Gastrocnemius medialis (tissue), 4 donors: ENCODE measurements around the gene GLYATL1B. TPM values are rescaled to one million over a fixed set of nuclear protein-coding genes. Genes with fewer than 3 reads are reported as not detected.
"Not testable (repeated sequence)": the region's sequence is repeated elsewhere in the genome, so short reads cannot be mapped to it uniquely, and the experiment has no call there.

Experiments used
- ATAC-seq, 2 donors: fragments of 150-250 bp; one replicate each; pipeline ENCODE4 v1.9.1; 2016
- DNase-seq, 2 donors: peaks; one replicate each; pipeline ENCODE4 v3.0.0-alpha.2; 2019
- H3K27ac ChIP-seq, 4 donors: fragments of 200-600 bp; sonication (generic); 1 replicate in 1 of 4; 2 replicates in 3 of 4; pipeline ENCODE4 v1.5.1; 2016 to 2018; ENCODE audit warnings: mild to moderate bottlenecking in 2 of 4, moderate library complexity in 1 of 4
- H3K27me3 ChIP-seq, 3 donors: fragments of 200-600 bp; sonication (generic) in 2 of 3; 1 replicate in 1 of 3; 2 replicates in 2 of 3; pipeline versions ENCODE4 v1.5.1 to v1.6.0; 2016 to 2019; ENCODE audit warnings: mild to moderate bottlenecking in 1 of 3, moderate library complexity in 1 of 3
- H3K36me3 ChIP-seq, 2 donors: fragments of 200-600 bp; sonication (generic) in 1 of 2; one replicate each; pipeline ENCODE4 v1.5.1; 2017 to 2018
- H3K4me1 ChIP-seq, 2 donors: fragments of 200-600 bp; sonication (generic) in 1 of 2; one replicate each; pipeline ENCODE4 v1.5.1; 2016 to 2017; ENCODE audit warnings: mild to moderate bottlenecking in 2 of 2
- H3K4me3 ChIP-seq, 4 donors: fragments of 200-600 bp; sonication (generic) in 3 of 4; 1 replicate in 1 of 4; 2 replicates in 3 of 4; pipeline ENCODE4 v1.5.1; 2016 to 2019; ENCODE audit warnings: mild to moderate bottlenecking in 2 of 4
- H3K9me3 ChIP-seq, 3 donors: fragments of 200-600 bp; sonication (generic) in 2 of 3; 1 replicate in 1 of 3; 2 replicates in 2 of 3; pipeline ENCODE4 v1.5.1; 2016 to 2019
- CTCF ChIP-seq, 5 experiments: fragments of 450-650 bp in 3 of 5; fragments of 200-600 bp in 2 of 5; sonication (generic) in 2 of 5; IDR thresholded peaks in 4 of 5; conservative IDR thresholded peaks in 1 of 5; 1 replicate in 4 of 5; 2 replicates in 1 of 5; pipeline ENCODE4 v1.5.1; 2016 to 2019; ENCODE audit warnings: antibody characterized with exemption in 5 of 5, mild to moderate bottlenecking in 3 of 5, moderate library complexity in 3 of 5
- POLR2A ChIP-seq, 2 donors: fragments of 450-650 bp; IDR thresholded peaks; one replicate each; pipeline ENCODE4 v1.6.1; 2017; ENCODE audit warnings: antibody characterized with exemption in 2 of 2, mild to moderate bottlenecking in 2 of 2, moderate library complexity in 2 of 2
- in situ Hi-C, 4 donors: fragments of 200-750 bp; cut with MboI; loops; one replicate each; pipeline versions ENCODE4 v1.15.0 to v1.8.0; 2017; ENCODE audit warnings: low sequenced_read_pairs in 4 of 4
- intact Hi-C: fragments of 100-400 bp; cut with DNase I; formaldehyde crosslinking; loops from one replicate; pipeline ENCODE4 v1.15.1; 2023; ENCODE audit warnings: low total_unique reads
- total RNA-seq, 4 donors: library from RNA; depleted of rRNA; stranded (reverse); fragments of >200 nt; gene quantifications; one replicate each; pipeline versions ENCODE4 v1.1.0 to v1.2.3, GENCODE V29; 2016

The GLYATL1B gene
- total RNA-seq, 4 donors from 2014 or later, result not detected

GRCh38 chr11:59058120-59059033 lies 27.7 kb upstream of the GLYATL1B start:
- ATAC-seq, result peak; percentile 36 to 47
- DNase-seq, H3K36me3 ChIP-seq, H3K4me1 ChIP-seq, intact Hi-C loops, in situ Hi-C loops, H3K27ac ChIP-seq, H3K9me3 ChIP-seq: not testable (repeated sequence)
- Histone ChIP-seq H3K4me3 (peak overlapping the region; percentile 20 to 34 (median 27)), H3K27me3 (peaks cover 10 to 18% (median 17%) of the 10 kb centered on the region in 3 donors)
- TF ChIP-seq CTCF (IDR thresholded peaks at IDR 0.05 in 4 of 5, conservative IDR thresholded peaks at IDR 0.05 in 1 of 5), result peak; percentile 14 to 67 (median 41)

DNA sequence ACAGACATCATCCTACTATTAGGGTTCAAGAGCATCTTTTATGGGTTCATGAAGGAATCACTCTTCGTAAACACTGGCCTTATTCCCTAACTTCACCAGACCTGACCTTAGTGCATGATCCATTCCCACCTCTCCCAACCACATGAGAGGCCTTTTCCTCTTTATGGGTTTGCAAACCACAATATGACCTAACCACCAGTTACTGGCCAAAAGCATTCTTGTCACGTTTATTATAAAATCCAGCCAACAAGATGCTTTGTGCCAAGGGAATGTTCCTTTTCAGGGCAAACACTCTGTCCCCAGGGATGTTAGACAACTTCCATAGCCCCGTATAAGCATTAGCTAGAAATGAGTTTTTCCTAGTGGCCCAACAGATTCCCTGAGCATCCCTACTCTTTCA lies 26.0 kb upstream of the GLYATL1B start:
- DNase-seq, intact Hi-C loops, H3K4me3 ChIP-seq, in situ Hi-C loops, H3K36me3 ChIP-seq, H3K9me3 ChIP-seq, H3K27ac ChIP-seq, ATAC-seq, H3K4me1 ChIP-seq: not testable (repeated sequence)
- peaks cover 10 to 18% (median 17%) of the 10 kb centered on the region in 3 donors for H3K27me3 ChIP-seq

GRCh38 chr11:59062602-59063529 lies 23.2 kb upstream of the GLYATL1B start:
- in situ Hi-C loops, result no loop called here
- ATAC-seq, result no peak
- H3K4me1 ChIP-seq, result no peaks in the 10 kb centered on the region

DNA sequence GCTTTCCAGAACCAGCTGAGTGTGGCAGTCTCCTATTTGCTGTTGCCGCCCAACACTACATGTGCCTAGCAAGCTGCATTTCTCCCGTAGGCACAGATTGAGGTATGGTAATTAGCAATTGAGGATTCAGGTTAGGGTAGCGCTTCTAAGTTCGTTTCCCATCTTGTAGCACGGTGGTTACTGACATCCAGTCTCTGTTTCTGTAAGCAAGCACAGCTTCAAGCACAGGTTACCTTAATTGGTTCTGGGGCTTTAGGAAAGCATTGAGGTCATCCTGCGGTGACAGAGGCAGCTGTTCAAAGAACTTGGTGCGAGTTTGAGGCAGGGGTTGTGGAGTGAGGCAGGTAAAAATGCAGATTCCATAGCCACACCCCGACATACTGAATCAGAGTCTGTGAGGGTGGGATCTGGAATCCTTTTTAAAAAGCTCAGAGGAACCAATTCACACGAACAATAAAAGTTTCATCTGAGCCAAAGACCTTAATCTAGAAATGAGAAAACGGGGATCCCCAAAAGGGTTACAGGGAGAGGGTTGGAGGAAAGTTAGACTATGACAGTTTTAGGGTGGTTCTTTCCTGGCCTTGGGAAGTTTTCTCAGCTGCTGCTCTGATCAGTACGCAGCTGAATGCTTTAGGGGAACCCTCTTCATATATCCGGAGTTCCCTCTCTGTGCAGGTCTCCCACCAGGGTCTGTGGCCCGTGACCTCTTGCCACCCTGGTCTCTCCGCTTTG lies 21.9 kb upstream of the GLYATL1B start:
- ATAC-seq, in situ Hi-C loops, H3K4me1 ChIP-seq, H3K4me3 ChIP-seq, intact Hi-C loops, H3K36me3 ChIP-seq, H3K27ac ChIP-seq, DNase-seq, H3K9me3 ChIP-seq: not testable (repeated sequence)
- H3K27me3 ChIP-seq, result peaks cover 5 to 16% (median 12%) of the 10 kb centered on the region in 3 donors

More at GRCh38 chr11:59062602-59063529, 23.2 kb upstream of the GLYATL1B start:
- H3K27me3 ChIP-seq, result peaks cover 10 to 17% (median 16%) of the 10 kb centered on the region in 3 donors
- TF ChIP-seq POLR2A (IDR thresholded peaks at IDR 0.05) (no peak), CTCF (IDR thresholded peaks at IDR 0.05 in 4 of 5, conservative IDR thresholded peaks at IDR 0.05 in 1 of 5) (no peak)
- H3K27ac ChIP-seq, result no peak overlapping the region
- H3K4me3 ChIP-seq, result no peak overlapping the region
- intact Hi-C loops, result no loop called here
- no peaks in the 10 kb centered on the region for H3K9me3 ChIP-seq
- DNase-seq, result no peak
- H3K36me3 ChIP-seq, result no peaks in the 10 kb centered on the region

DNA sequence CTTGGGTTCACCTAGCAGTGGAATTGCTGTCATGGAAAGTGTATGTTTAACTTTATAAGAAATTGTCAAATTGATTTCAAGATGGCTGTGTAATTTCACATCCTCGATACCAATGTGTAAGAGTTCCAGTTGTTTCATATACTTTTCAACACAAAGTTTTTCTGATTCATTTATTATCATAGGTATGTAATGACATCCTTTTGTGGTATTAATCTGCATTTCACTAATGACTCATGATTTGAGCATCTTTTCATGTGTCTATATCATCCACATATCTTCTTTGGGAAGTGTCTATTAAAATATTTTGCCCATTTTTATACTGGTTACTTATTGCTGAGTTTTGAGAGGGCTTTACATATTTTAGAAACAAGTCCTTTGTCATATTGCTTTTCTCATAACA lies 17.0 kb upstream of the GLYATL1B start:
- Histone ChIP-seq H3K27me3 (peaks cover 0 to 5% (median 0%) of the 10 kb centered on the region in 3 donors), H3K9me3 (no peaks in the 10 kb centered on the region), H3K4me1 (no peaks in the 10 kb centered on the region), H3K36me3 (no peaks in the 10 kb centered on the region), H3K4me3 (no peak overlapping the region), H3K27ac (no peak overlapping the region)
- intact Hi-C loops, result no loop called here
- no peak for TF ChIP-seq CTCF (IDR thresholded peaks at IDR 0.05 in 4 of 5, conservative IDR thresholded peaks at IDR 0.05 in 1 of 5)
- no peak for TF ChIP-seq POLR2A (IDR thresholded peaks at IDR 0.05)
- no peak for ATAC-seq
- no peak for DNase-seq
- in situ Hi-C loops, result no loop called here
